ENCODE data around the gene ISG15.

Gene ISG15

DNA sequence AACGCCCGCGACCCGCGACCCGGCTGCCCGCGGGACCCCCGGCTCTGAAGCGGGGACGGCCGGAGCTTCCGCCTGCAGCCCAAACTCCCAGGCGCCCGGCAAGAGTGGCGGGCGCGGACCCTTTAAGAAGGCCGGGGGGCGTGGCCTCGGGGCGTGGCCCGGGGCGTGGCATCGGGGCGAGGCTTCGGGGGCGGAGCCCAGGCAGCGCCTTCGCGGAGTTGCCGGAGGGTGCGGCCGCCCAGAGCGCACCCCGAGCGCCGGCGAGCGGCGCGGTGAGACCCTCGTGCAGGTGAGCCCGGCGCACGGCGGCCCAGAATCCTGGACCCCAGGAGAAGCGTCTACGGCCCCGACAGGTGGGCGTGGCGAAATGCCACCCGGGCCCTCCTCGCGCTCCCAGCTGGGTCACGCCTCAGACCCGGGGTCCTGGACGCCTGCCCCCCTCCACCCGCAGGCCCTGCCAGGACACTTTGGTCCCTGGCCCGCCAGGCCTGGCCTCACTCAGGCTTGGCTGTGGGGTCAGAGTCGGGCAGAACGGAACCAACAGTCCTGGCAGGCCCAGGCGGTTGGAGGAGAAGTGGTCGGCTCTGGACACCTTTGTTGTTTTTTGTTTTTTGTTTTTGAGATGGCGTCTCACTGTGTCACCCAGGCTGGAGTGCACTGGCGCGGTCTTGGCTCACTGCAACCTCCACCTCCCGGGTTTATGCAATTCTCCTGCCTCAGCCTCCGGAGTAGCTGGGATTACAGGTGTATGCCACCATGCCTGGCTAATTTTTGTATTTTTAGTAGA lies 46.4 kb downstream of the ISG15 start:
- no peak for DNase-seq (ENCODE audit: low read depth, low spot score)

DNA sequence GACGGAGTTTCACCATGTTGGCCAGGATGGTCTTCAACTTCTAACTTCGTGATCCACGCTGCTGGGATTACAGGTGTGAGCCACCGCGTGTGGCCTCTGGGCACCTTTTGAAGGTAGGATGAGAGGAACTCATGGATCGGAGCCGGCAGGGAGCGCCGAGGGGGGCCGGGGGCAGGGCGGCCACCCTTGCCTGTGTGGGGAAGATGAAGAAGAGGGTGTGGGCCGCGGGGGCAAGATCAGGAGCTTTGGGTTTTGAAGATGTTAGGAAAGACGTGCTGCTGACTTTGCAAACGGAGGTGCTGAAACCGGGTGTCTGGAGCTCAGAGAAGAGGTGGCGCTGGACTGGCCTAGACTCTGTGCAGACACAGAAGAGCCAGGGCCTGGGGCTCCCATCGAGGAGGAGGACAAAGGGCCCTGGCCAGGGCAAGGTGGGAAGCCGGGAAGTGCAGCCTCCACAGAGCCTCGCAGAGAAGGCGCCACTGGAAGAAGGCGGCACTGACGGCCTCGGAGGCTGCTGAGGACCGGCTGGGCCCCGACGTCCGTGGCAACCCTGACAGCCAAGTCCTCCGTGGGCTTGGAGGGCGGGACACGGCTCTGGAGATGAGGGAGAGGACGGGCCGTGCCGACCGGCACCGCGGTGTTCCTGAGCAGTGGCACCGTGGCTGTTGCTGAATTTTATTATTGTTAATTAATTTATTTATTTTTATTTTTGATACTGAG lies 47.1 kb downstream of the ISG15 start:
- DNase-seq (ENCODE audit: low read depth, low spot score), result no peak

DNA sequence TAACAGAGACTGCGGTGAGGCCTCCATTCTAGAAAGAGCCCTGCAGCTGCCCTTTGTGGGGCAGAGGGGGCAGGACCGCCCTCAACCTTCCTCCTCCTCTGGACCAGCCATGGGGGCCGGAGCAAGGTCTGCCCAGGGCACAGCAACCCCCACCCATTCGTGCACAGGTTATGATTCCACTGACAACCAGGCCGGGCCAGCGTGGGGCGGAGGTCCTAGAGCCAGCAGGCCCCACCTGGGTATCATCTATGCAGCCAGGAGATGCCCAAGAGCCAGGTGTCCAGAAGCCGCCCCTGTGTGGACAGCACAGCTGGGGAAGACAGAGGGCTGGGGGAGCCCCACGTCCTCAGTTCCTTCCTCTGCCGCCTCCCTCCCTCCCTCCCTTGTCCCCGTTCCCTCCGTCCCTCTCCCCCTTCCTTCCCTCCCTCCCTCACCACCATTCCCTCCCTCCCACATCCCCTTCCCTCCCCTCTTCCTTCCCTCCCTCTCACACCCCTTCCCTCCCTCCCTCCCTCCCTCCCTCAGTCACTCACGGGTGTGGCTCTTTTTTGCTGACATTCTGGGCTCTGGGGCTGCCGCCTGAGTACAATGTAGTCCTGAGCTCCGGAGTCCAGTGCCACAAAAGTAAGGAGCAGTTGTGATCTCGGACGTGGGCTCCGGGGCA lies 48.5 kb downstream of the ISG15 start:
- no peak for DNase-seq (ENCODE audit: low read depth, low spot score)

DNA sequence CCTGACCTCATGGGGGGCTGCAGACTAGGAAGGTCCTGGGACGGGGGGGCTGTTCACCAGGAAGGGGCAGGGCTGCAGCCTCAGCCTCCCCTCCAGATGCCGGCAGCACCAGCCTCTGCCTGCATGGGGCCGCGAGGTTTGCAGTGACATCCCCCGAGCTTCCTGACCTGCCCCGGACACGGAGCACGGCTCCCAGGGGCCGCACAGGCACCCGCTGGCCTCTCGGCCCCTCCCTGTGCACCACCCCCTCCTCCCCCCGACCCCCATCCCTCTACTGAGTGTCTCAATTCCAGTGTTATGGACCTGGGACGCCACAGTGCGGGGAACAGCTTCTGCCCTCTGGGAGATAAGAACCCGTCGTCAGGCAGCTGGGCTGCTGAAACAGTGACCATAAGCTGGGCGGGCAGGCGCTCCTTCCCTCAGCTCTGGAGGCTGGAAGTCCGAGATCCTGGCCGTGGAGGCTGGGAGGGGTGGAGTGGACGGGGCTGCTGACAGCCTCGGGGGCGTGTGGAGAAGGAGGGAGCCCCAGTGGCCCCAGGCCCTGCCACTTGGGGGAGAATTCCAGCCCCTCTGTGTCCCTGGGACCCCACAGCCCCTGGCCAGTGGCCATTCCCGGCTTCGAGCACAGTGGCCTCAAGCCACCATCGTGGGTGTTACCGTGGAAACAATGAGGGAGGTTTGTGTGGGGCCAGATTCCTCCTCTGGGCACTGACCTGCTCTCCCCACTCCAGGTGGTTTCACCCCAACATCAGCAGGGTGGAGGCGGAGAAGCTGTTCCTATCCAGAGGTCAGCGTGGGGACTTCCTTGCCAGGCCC lies 49.3 kb downstream of the ISG15 start:
- DNase-seq (ENCODE audit: low read depth, low spot score), result no peak

DNA sequence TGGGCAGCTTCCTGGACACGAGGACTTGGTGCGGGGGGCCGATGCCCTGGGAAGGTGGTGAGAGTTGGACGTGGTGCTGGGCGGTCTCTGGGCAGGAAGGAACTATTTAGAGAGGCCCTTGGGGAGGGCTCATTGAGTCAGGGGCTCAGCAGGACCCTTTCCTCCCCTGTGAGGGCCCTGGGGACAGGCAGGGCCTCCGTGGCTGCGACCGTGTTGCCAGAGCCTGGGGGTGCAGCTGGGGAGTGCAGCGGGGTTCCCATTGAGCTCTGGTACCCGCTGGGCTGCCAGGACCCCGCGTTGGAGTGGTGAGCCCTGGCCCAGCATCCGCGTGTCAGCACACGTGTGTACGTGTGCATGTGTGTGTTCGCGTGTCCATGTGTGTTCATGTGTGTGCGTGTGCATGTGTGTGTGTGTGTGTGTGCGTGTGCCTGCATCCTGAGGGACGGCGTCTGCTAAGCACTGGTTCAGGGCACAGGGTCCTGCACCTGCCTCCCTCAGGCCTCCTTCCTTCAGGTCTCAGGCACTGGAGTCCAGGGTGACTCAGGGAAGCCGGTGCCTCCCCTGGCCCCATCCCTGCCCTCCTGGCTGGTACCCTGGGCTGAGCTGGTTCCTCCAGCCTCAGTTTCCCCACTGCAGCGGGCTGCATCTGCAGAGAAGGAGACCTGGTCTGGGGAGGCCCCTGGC lies 50.1 kb downstream of the ISG15 start:
- no peak for DNase-seq (ENCODE audit: low read depth, low spot score)
